DOHH2 (cell line): ENCODE measurements around the gene ITIH5.

Source experiments
- H3F3A ChIP-seq: fragments of 200-600 bp; sonication (generic), shearing (Covaris generic); 2 replicates; pipeline ENCODE4 v1.6.0; 2016; ENCODE audit warnings: antibody characterized with exemption, mild to moderate bottlenecking; ENCODE audit not compliant: control insufficient read depth, insufficient read depth
- H3K27ac ChIP-seq: fragments of 200-600 bp; sonication (generic); 2 replicates; pipeline ENCODE4 v1.5.1; 2014; ENCODE audit warnings: low read depth, mild to moderate bottlenecking, low read length, moderate library complexity
- H3K27me3 ChIP-seq: fragments of 200-600 bp; sonication (generic); 2 replicates; pipeline ENCODE4 v1.6.1; 2014; ENCODE audit warnings: mild to moderate bottlenecking, low read length, mixed read lengths; ENCODE audit not compliant: control insufficient read depth
- H3K36me3 ChIP-seq: fragments of 200-600 bp; sonication (generic); 2 replicates; pipeline ENCODE4 v1.6.1; 2014; ENCODE audit warnings: mild to moderate bottlenecking, low read length, moderate library complexity, mixed read lengths; ENCODE audit not compliant: control insufficient read depth
- H3K4me1 ChIP-seq: fragments of 200-600 bp; sonication (generic); 2 replicates; pipeline ENCODE4 v1.6.1; 2014; ENCODE audit warnings: mild to moderate bottlenecking, low read length, mixed read lengths; ENCODE audit not compliant: control insufficient read depth
- H3K4me2 ChIP-seq: fragments of 200-600 bp; sonication (generic); 2 replicates; pipeline ENCODE4 v1.6.0; 2014; ENCODE audit warnings: mild to moderate bottlenecking, low read length, moderate library complexity
- H3K4me3 ChIP-seq: fragments of 200-600 bp; sonication (generic); 2 replicates; pipeline ENCODE4 v1.5.1; 2014; ENCODE audit warnings: mild to moderate bottlenecking, low read length, mixed read lengths
- H3K79me2 ChIP-seq: fragments of 200-600 bp; sonication (generic); 2 replicates; pipeline ENCODE4 v1.6.1; 2014; ENCODE audit warnings: mild to moderate bottlenecking, low read length, mixed read lengths; ENCODE audit not compliant: control insufficient read depth
- H3K9me2 ChIP-seq: fragments of 200-600 bp; sonication (generic); replicated peaks from 2 replicates; pipeline ENCODE4 v1.6.1; 2014; ENCODE audit warnings: mild to moderate bottlenecking, low read length, mixed read lengths; ENCODE audit not compliant: control insufficient read depth
- H3K9me3 ChIP-seq: fragments of 200-600 bp; sonication (generic); 2 replicates; pipeline ENCODE4 v1.6.1; 2014; ENCODE audit warnings: antibody characterized with exemption, low read length, mixed read lengths; ENCODE audit not compliant: control insufficient read depth, insufficient read depth
- H4K20me1 ChIP-seq: fragments of 200-600 bp; sonication (generic); 2 replicates; pipeline ENCODE4 v1.6.0; 2014; ENCODE audit warnings: low read depth, mild to moderate bottlenecking, antibody characterized with exemption, low read length, moderate library complexity; ENCODE audit not compliant: control insufficient read depth, insufficient read depth
- CTCF ChIP-seq: fragments of 200-600 bp; sonication (generic); IDR thresholded peaks from one replicate; pipeline ENCODE4 v1.5.1; 2014; ENCODE audit warnings: antibody characterized with exemption, mild to moderate bottlenecking, low read depth, low read length; ENCODE audit not compliant: poor library complexity, severe bottlenecking
- EZH2phosphoT487 ChIP-seq: fragments of 200-600 bp; sonication (generic); IDR thresholded peaks from 2 replicates; pipeline ENCODE4 v1.6.1; 2017; ENCODE audit warnings: borderline replicate concordance, mild to moderate bottlenecking, antibody characterized with exemption, low read length, moderate library complexity, mixed read lengths

ITIH5 gene

GRCh38 chr10:7679256-7679655 is 12.5 kb upstream of the ITIH5 start:
- TF ChIP-seq EZH2phosphoT487 (no peak), CTCF (no peak)

GRCh38 chr10:7672341-7673134 is 5.8 kb upstream of the ITIH5 start:
- no peak overlapping the region for H3K27ac ChIP-seq
- H4K20me1 ChIP-seq: no peaks in the 10 kb centered on the region; the same call in 1 of the 2 replicates
- H3K9me3 ChIP-seq: no peaks in the 10 kb centered on the region
- no peak overlapping the region for H3K4me2 ChIP-seq
- H3F3A ChIP-seq: no peaks in the 10 kb centered on the region
- H3K4me1 ChIP-seq: peaks cover 3% of the 10 kb centered on the region
- no peaks in the 10 kb centered on the region for H3K9me2 ChIP-seq
- peaks cover 7% of the 10 kb centered on the region for H3K27me3 ChIP-seq
- no peak for TF ChIP-seq EZH2phosphoT487
- TF ChIP-seq CTCF: no peak
- no peaks in the 10 kb centered on the region for H3K36me3 ChIP-seq
- no peaks in the 10 kb centered on the region for H3K79me2 ChIP-seq
- no peak overlapping the region for H3K4me3 ChIP-seq

More at GRCh38 chr10:7679256-7679655, 12.5 kb upstream of the ITIH5 start:
- H3K9me3 ChIP-seq: no peaks in the 10 kb centered on the region
- H3K4me2 ChIP-seq: no peak overlapping the region
- H3F3A ChIP-seq: no peaks in the 10 kb centered on the region
- H3K27ac ChIP-seq: no peak overlapping the region
- no peaks in the 10 kb centered on the region for H3K9me2 ChIP-seq
- no peaks in the 10 kb centered on the region for H3K79me2 ChIP-seq
- H3K36me3 ChIP-seq: no peaks in the 10 kb centered on the region
- H3K4me1 ChIP-seq: peaks cover 5% of the 10 kb centered on the region
- no peaks in the 10 kb centered on the region for H3K27me3 ChIP-seq
- no peaks in the 10 kb centered on the region for H4K20me1 ChIP-seq
- no peak overlapping the region for H3K4me3 ChIP-seq

- no peaks in the 10 kb centered on the region for H3K9me2 ChIP-seq
- no peaks in the 10 kb centered on the region for H3K36me3 ChIP-seq
- H3K27ac ChIP-seq: no peak overlapping the region
- no peaks in the 10 kb centered on the region for H3F3A ChIP-seq
- no peak for TF ChIP-seq EZH2phosphoT487
- no peak for TF ChIP-seq CTCF
- no peaks in the 10 kb centered on the region for H3K79me2 ChIP-seq
- H3K4me2 ChIP-seq: no peak overlapping the region
- H3K27me3 ChIP-seq: peaks cover 7% of the 10 kb centered on the region
- no peaks in the 10 kb centered on the region for H3K4me1 ChIP-seq
- no peaks in the 10 kb centered on the region; the same call in 1 of the 2 replicates for H4K20me1 ChIP-seq
- H3K9me3 ChIP-seq: no peaks in the 10 kb centered on the region
- H3K4me3 ChIP-seq: no peak overlapping the region
These were observed 3.4 kb upstream of the ITIH5 start for GRCh38 chr10:7670157-7670556.
